Central memory CD8-positive, alpha-beta T cell (primary cell): ENCODE data around the gene LRIG2.
"Not testable (repeated sequence)": the region's sequence is repeated elsewhere in the genome, so short reads cannot be mapped to it uniquely, and the experiment has no call there.

Source experiments
- ATAC-seq: fragments of 150-1000 bp; cut with Tn5 transposase; replicated peaks from 2 replicates; pipeline ENCODE4 v1.10.0; 2022; ENCODE audit warnings: mild to moderate bottlenecking, moderate FRiP score, moderate number of reproducible peaks; ENCODE audit not compliant: poor library complexity, severe bottlenecking; ENCODE audit errors: extremely low read depth
- DNase-seq, 2 donors: peaks; one replicate each; pipeline ENCODE4 v3.0.0; 2021; ENCODE audit warnings: low spot score in 2 of 2
- H3K27ac Mint-ChIP-seq: one replicate; pipeline ENCODE4 v1.8.0; 2022; ENCODE audit warnings: low read depth, mild to moderate bottlenecking, moderate library complexity, mixed read lengths
- H3K27me3 Mint-ChIP-seq: one replicate; pipeline ENCODE4 v1.8.0; 2022; ENCODE audit warnings: mixed read lengths
- H3K36me3 Mint-ChIP-seq: one replicate; pipeline ENCODE4 v1.8.0; 2022; ENCODE audit warnings: mild to moderate bottlenecking, moderate library complexity, mixed read lengths; ENCODE audit not compliant: insufficient read depth
- H3K4me1 Mint-ChIP-seq: one replicate; pipeline ENCODE4 v1.8.0; 2022; ENCODE audit warnings: mixed read lengths
- H3K4me3 Mint-ChIP-seq: one replicate; pipeline ENCODE4 v1.8.0; 2022; ENCODE audit warnings: mild to moderate bottlenecking, moderate library complexity, mixed read lengths
- H3K9me3 Mint-ChIP-seq: one replicate; pipeline ENCODE4 v1.8.0; 2022; ENCODE audit warnings: mixed read lengths

Gene LRIG2

GRCh38 chr1:113041569-113042284, 31.3 kb upstream of the LRIG2 start:
- DNase-seq (no peak), ATAC-seq (no peak)
- no peaks in the 10 kb centered on the region for H3K27me3 Mint-ChIP-seq
- H3K27ac Mint-ChIP-seq = peak overlapping the region; percentile 57
- H3K36me3 Mint-ChIP-seq = no peaks in the 10 kb centered on the region
- H3K4me1 Mint-ChIP-seq = peaks cover 30% of the 10 kb centered on the region
- H3K9me3 Mint-ChIP-seq = no peaks in the 10 kb centered on the region
- no peak overlapping the region for H3K4me3 Mint-ChIP-seq

GRCh38 chr1:113042285-113043143, 30.5 kb upstream of the LRIG2 start:
- DNase-seq (no peak), ATAC-seq (no peak)
- Mint-ChIP-seq H3K4me1 (peaks cover 38% of the 10 kb centered on the region), H3K36me3 (no peaks in the 10 kb centered on the region), H3K27ac (peak overlapping the region; percentile 57), H3K27me3 (no peaks in the 10 kb centered on the region), H3K9me3 (no peaks in the 10 kb centered on the region), H3K4me3 (no peak overlapping the region)

GRCh38 chr1:113043144-113043488, 29.9 kb upstream of the LRIG2 start:
- H3K27me3 Mint-ChIP-seq, H3K9me3 Mint-ChIP-seq, H3K36me3 Mint-ChIP-seq, H3K27ac Mint-ChIP-seq, ATAC-seq, H3K4me3 Mint-ChIP-seq, DNase-seq: not testable (repeated sequence)
- peaks cover 43% of the 10 kb centered on the region for H3K4me1 Mint-ChIP-seq

- H3K27ac Mint-ChIP-seq = peak overlapping the region; percentile 84
These were observed 26.4 kb upstream of the LRIG2 start for GRCh38 chr1:113046569-113046968.

GRCh38 chr1:113048064-113048463, 24.9 kb upstream of the LRIG2 start:
- Mint-ChIP-seq H3K27me3 (no peaks in the 10 kb centered on the region), H3K36me3 (no peaks in the 10 kb centered on the region), H3K27ac (no peak overlapping the region), H3K4me1 (peaks cover 38% of the 10 kb centered on the region), H3K9me3 (no peaks in the 10 kb centered on the region), H3K4me3 (no peak overlapping the region)
- no peak for ATAC-seq
- no peak for DNase-seq

More at GRCh38 chr1:113046569-113046968, 26.4 kb upstream of the LRIG2 start:
- ATAC-seq (peak; percentile 83), DNase-seq (peak in 1 of 2 donors; percentile 11)
- H3K36me3 Mint-ChIP-seq = no peaks in the 10 kb centered on the region
- peaks cover 52% of the 10 kb centered on the region for H3K4me1 Mint-ChIP-seq
- H3K4me3 Mint-ChIP-seq = peak overlapping the region; percentile 61
- H3K27me3 Mint-ChIP-seq = no peaks in the 10 kb centered on the region
- H3K9me3 Mint-ChIP-seq = no peaks in the 10 kb centered on the region

- no peaks in the 10 kb centered on the region for H3K9me3 Mint-ChIP-seq
- no peak overlapping the region for H3K4me3 Mint-ChIP-seq
- DNase-seq (no peak), ATAC-seq (no peak)
- H3K4me1 Mint-ChIP-seq = peaks cover 17% of the 10 kb centered on the region
- H3K36me3 Mint-ChIP-seq = no peaks in the 10 kb centered on the region
- H3K27ac Mint-ChIP-seq = peak overlapping the region; percentile 3
- H3K27me3 Mint-ChIP-seq = no peaks in the 10 kb centered on the region
These were observed 19.5 kb upstream of the LRIG2 start for GRCh38 chr1:113053344-113054126.

- Mint-ChIP-seq H3K27me3 (no peaks in the 10 kb centered on the region), H3K27ac (no peak overlapping the region)
- ATAC-seq = no peak
These were observed 17.4 kb upstream of the LRIG2 start for GRCh38 chr1:113055570-113055969.

GRCh38 chr1:113057006-113057405, 16.0 kb upstream of the LRIG2 start:
- Mint-ChIP-seq H3K27ac (no peak overlapping the region), H3K4me1 (peaks cover 6% of the 10 kb centered on the region), H3K4me3 (no peak overlapping the region), H3K27me3 (no peaks in the 10 kb centered on the region), H3K36me3 (no peaks in the 10 kb centered on the region), H3K9me3 (no peaks in the 10 kb centered on the region)
- DNase-seq (no peak), ATAC-seq (no peak)

More at GRCh38 chr1:113055570-113055969, 17.4 kb upstream of the LRIG2 start:
- H3K9me3 Mint-ChIP-seq = no peaks in the 10 kb centered on the region
- no peak for DNase-seq
- peaks cover 11% of the 10 kb centered on the region for H3K4me1 Mint-ChIP-seq
- H3K36me3 Mint-ChIP-seq = no peaks in the 10 kb centered on the region
- no peak overlapping the region for H3K4me3 Mint-ChIP-seq

GRCh38 chr1:113058941-113059706, 13.9 kb upstream of the LRIG2 start:
- no peaks in the 10 kb centered on the region for H3K27me3 Mint-ChIP-seq
- no peak overlapping the region for H3K4me3 Mint-ChIP-seq
- H3K27ac Mint-ChIP-seq = no peak overlapping the region
- ATAC-seq = no peak
- H3K4me1 Mint-ChIP-seq = no peaks in the 10 kb centered on the region
- DNase-seq = no peak
- no peaks in the 10 kb centered on the region for H3K9me3 Mint-ChIP-seq
- no peaks in the 10 kb centered on the region for H3K36me3 Mint-ChIP-seq

- H3K4me1 Mint-ChIP-seq, H3K36me3 Mint-ChIP-seq, H3K4me3 Mint-ChIP-seq, DNase-seq, H3K9me3 Mint-ChIP-seq, ATAC-seq, H3K27me3 Mint-ChIP-seq, H3K27ac Mint-ChIP-seq: not testable (repeated sequence)
These were observed 9.5 kb upstream of the LRIG2 start for GRCh38 chr1:113063456-113063855.

- ATAC-seq (no peak), DNase-seq (no peak)
- H3K27me3 Mint-ChIP-seq = no peaks in the 10 kb centered on the region
- peaks cover 14% of the 10 kb centered on the region for H3K36me3 Mint-ChIP-seq
- peak overlapping the region; percentile 100 for H3K4me3 Mint-ChIP-seq
- peak overlapping the region; percentile 96 for H3K27ac Mint-ChIP-seq
- H3K9me3 Mint-ChIP-seq = no peaks in the 10 kb centered on the region
- H3K4me1 Mint-ChIP-seq = peaks cover 23% of the 10 kb centered on the region
These were observed 749 bp upstream of the LRIG2 start for GRCh38 chr1:113072141-113072756.
